Upper lobe of left lung (tissue), 4 donors: Measurements from ENCODE around the gene RNF14.

ENCODE experiments used
- CTCF ChIP-seq, 6 experiments: fragments of 450-650 bp in 4 of 6; fragments of 200-600 bp in 2 of 6; sonication (generic) in 2 of 6; IDR thresholded peaks; one replicate each; pipeline ENCODE4 v1.5.1; 2016 to 2019; ENCODE audit warnings: antibody characterized with exemption in 6 of 6
- EP300 ChIP-seq, 4 donors: sonication (generic); formaldehyde crosslinking; IDR thresholded peaks; one replicate each; pipeline ENCODE4 v1.5.1; 2017; ENCODE audit warnings: antibody characterized with exemption in 4 of 4, control low read depth in 2 of 4
- POLR2A ChIP-seq, 4 donors: fragments of 450-650 bp; IDR thresholded peaks; one replicate each; pipeline ENCODE4 v1.5.1; 2016 to 2017; ENCODE audit warnings: antibody characterized with exemption in 4 of 4, mild to moderate bottlenecking in 2 of 4
- POLR2AphosphoS5 ChIP-seq, 2 donors: sonication (generic); formaldehyde crosslinking; IDR thresholded peaks; one replicate each; pipeline ENCODE4 v1.5.1; 2017; ENCODE audit warnings: antibody characterized with exemption in 2 of 2

DNA sequence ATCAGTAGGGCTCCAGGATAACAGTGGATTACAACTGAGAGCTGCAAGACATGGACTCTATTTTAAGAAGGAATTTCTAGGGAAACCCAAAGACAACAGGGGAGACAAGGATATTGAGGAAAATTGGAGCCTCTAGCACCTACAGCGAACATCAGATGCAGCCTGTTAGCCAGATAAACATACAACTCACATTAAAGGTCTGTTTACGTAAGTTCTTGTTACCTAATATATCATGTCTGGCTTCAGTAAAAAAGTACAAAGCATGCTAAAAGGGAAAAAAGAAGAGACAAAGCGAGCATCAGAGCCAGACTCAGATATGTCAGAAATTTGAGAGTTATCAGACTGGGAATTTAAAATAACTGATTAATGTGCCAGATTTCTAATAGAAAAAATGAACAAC is 26.8 kb downstream of the RNF14 start:
- TF ChIP-seq CTCF (IDR thresholded peaks at IDR 0.05): no peak
- no peak for TF ChIP-seq POLR2A (IDR thresholded peaks at IDR 0.05)
- TF ChIP-seq POLR2AphosphoS5 (IDR thresholded peaks at IDR 0.05): no peak
- no peak for TF ChIP-seq EP300 (IDR thresholded peaks at IDR 0.05)
